Urinary bladder (tissue), 4 donors: ENCODE data around the gene PADI1. TPM values are rescaled to one million over a fixed set of nuclear protein-coding genes. Genes with fewer than 3 reads are reported as not detected.

ENCODE experiments used
- DNase-seq: peaks from one replicate; pipeline ENCODE4 v3.0.0-alpha.2; 2015; ENCODE audit errors: extremely low spot score
- H3K27ac ChIP-seq: one replicate; pipeline ENCODE4 v1.5.1; 2013; ENCODE audit warnings: low read depth, mild to moderate bottlenecking, moderate library complexity
- H3K36me3 ChIP-seq: one replicate; pipeline ENCODE4 v1.6.1; 2013; ENCODE audit warnings: mild to moderate bottlenecking, moderate library complexity; ENCODE audit not compliant: insufficient read depth
- H3K4me1 ChIP-seq: one replicate; pipeline ENCODE4 v1.6.1; 2013; ENCODE audit warnings: mild to moderate bottlenecking, moderate library complexity; ENCODE audit not compliant: insufficient read depth
- H3K4me3 ChIP-seq: one replicate; pipeline ENCODE4 v1.5.1; 2013; ENCODE audit warnings: low read depth, low read length
- WGBS: extraction: QIAGEN DNeasy Blood & Tissue Kit; methylation state at CpG from one replicate; pipeline ENCODE4 v1.1.7; 2013; 5-methylcytosine and 5-hydroxymethylcytosine counted together
- polyA plus RNA-seq: library from polyadenylated mRNA; stranded (reverse); fragments of 200-250 nt; gene quantifications from one replicate; pipeline ENCODE4 v1.2.3, GENCODE V29; 2013
- total RNA-seq: library from RNA; depleted of rRNA; stranded (reverse); fragments of >200 nt; gene quantifications from one replicate; pipeline ENCODE4 v1.2.3, GENCODE V29; 2014
- donor health status: healthy with polysubstance abuse.
- donor health status: healthy.

Gene PADI1
- total and polyA plus RNA-seq, 2 donors, result 0.16 to 0.18 TPM

GRCh38 chr1:17225140-17225539 lies 20.2 kb downstream of the PADI1 start:
- Histone ChIP-seq H3K36me3 (no peaks in the 10 kb centered on the region), H3K4me1 (no peaks in the 10 kb centered on the region), H3K4me3 (no peak overlapping the region), H3K27ac (no peak overlapping the region)
- WGBS, result 65% methylated on average over 6 of the region's 6 CpGs
- DNase-seq, result no peak

GRCh38 chr1:17227358-17227915 lies 22.5 kb downstream of the PADI1 start:
- 62% methylated on average over 7 of the region's 7 CpGs for WGBS
- Histone ChIP-seq H3K4me1 (no peaks in the 10 kb centered on the region), H3K27ac (no peak overlapping the region), H3K36me3 (no peaks in the 10 kb centered on the region), H3K4me3 (no peak overlapping the region)
- no peak for DNase-seq

GRCh38 chr1:17228619-17229018 lies 23.7 kb downstream of the PADI1 start:
- no peak overlapping the region for H3K27ac ChIP-seq
- H3K4me3 ChIP-seq, result no peak overlapping the region
- no peaks in the 10 kb centered on the region for H3K36me3 ChIP-seq
- WGBS, result 70% methylated on average over 8 of the region's 8 CpGs
- peaks cover 3% of the 10 kb centered on the region for H3K4me1 ChIP-seq
- no peak for DNase-seq

GRCh38 chr1:17229379-17229778 lies 24.5 kb downstream of the PADI1 start:
- no peak for DNase-seq
- Histone ChIP-seq H3K4me1 (peaks cover 3% of the 10 kb centered on the region), H3K27ac (no peak overlapping the region), H3K36me3 (no peaks in the 10 kb centered on the region), H3K4me3 (no peak overlapping the region)
- 82% methylated on average over 6 of the region's 6 CpGs for WGBS

- no peak overlapping the region for H3K4me3 ChIP-seq
- H3K36me3 ChIP-seq, result no peaks in the 10 kb centered on the region
- DNase-seq, result no peak
- H3K4me1 ChIP-seq, result peaks cover 3% of the 10 kb centered on the region
- 90% methylated on average over 10 of the region's 10 CpGs for WGBS
- H3K27ac ChIP-seq, result no peak overlapping the region
Measured at GRCh38 chr1:17230106-17230505, 25.2 kb downstream of the PADI1 start.

- H3K27ac ChIP-seq, result no peak overlapping the region
- H3K4me3 ChIP-seq, result no peak overlapping the region
- no peaks in the 10 kb centered on the region for H3K36me3 ChIP-seq
- WGBS, result 84% methylated on average over 8 of the region's 8 CpGs
- peaks cover 3% of the 10 kb centered on the region for H3K4me1 ChIP-seq
- DNase-seq, result no peak
Measured at GRCh38 chr1:17230671-17231310, 25.9 kb downstream of the PADI1 start.

GRCh38 chr1:17232759-17233661 lies 28.1 kb downstream of the PADI1 start:
- Histone ChIP-seq H3K27ac (peak overlapping the region; percentile 56), H3K4me1 (peaks cover 3% of the 10 kb centered on the region), H3K4me3 (no peak overlapping the region), H3K36me3 (no peaks in the 10 kb centered on the region)
- DNase-seq, result no peak
- 50% methylated on average over 22 of the region's 22 CpGs for WGBS

- no peak for DNase-seq
- Histone ChIP-seq H3K4me1 (peaks cover 3% of the 10 kb centered on the region), H3K36me3 (no peaks in the 10 kb centered on the region), H3K4me3 (no peak overlapping the region), H3K27ac (no peak overlapping the region)
- WGBS, result 34% methylated on average over 6 of the region's 6 CpGs
Measured at GRCh38 chr1:17233675-17234320, 28.9 kb downstream of the PADI1 start.

GRCh38 chr1:17234405-17234804 lies 29.5 kb downstream of the PADI1 start:
- peaks cover 3% of the 10 kb centered on the region for H3K4me1 ChIP-seq
- no peaks in the 10 kb centered on the region for H3K36me3 ChIP-seq
- DNase-seq, result no peak
- H3K4me3 ChIP-seq, result no peak overlapping the region
- H3K27ac ChIP-seq, result no peak overlapping the region
- 91% methylated on average over 1 of the region's 1 CpG for whole genome bisulfite sequencing

GRCh38 chr1:17235135-17235885 lies 30.4 kb downstream of the PADI1 start:
- peaks cover 3% of the 10 kb centered on the region for H3K4me1 ChIP-seq
- DNase-seq, result no peak
- WGBS, result 86% methylated on average over 9 of the region's 9 CpGs
- H3K36me3 ChIP-seq, result no peaks in the 10 kb centered on the region
- H3K27ac ChIP-seq, result no peak overlapping the region
- no peak overlapping the region for H3K4me3 ChIP-seq

- no peak overlapping the region for H3K27ac ChIP-seq
- no peak overlapping the region for H3K4me3 ChIP-seq
- H3K36me3 ChIP-seq, result no peaks in the 10 kb centered on the region
- peaks cover 3% of the 10 kb centered on the region for H3K4me1 ChIP-seq
- DNase-seq, result peak; percentile 47
- 18% methylated on average over 18 of the region's 18 CpGs for WGBS
Measured at GRCh38 chr1:17236779-17237560, 32.0 kb downstream of the PADI1 start.

- Histone ChIP-seq H3K36me3 (no peaks in the 10 kb centered on the region), H3K4me3 (no peak overlapping the region), H3K27ac (no peak overlapping the region), H3K4me1 (peaks cover 3% of the 10 kb centered on the region)
- DNase-seq, result no peak
- WGBS, result 79% methylated on average over 4 of the region's 4 CpGs
Measured at GRCh38 chr1:17237561-17237903, 32.6 kb downstream of the PADI1 start.
